SKM-1 treated with dmso at 0.1 percent for 144 hours (cell line): ENCODE results near the gene EFCAB8.

Experiments
- DNase-seq: peaks from one replicate; lab custom pipeline; 2025; ENCODE audit not compliant: unreplicated experiment; lab: John Stamatoyannopoulos, UW

EFCAB8 gene, protein sequence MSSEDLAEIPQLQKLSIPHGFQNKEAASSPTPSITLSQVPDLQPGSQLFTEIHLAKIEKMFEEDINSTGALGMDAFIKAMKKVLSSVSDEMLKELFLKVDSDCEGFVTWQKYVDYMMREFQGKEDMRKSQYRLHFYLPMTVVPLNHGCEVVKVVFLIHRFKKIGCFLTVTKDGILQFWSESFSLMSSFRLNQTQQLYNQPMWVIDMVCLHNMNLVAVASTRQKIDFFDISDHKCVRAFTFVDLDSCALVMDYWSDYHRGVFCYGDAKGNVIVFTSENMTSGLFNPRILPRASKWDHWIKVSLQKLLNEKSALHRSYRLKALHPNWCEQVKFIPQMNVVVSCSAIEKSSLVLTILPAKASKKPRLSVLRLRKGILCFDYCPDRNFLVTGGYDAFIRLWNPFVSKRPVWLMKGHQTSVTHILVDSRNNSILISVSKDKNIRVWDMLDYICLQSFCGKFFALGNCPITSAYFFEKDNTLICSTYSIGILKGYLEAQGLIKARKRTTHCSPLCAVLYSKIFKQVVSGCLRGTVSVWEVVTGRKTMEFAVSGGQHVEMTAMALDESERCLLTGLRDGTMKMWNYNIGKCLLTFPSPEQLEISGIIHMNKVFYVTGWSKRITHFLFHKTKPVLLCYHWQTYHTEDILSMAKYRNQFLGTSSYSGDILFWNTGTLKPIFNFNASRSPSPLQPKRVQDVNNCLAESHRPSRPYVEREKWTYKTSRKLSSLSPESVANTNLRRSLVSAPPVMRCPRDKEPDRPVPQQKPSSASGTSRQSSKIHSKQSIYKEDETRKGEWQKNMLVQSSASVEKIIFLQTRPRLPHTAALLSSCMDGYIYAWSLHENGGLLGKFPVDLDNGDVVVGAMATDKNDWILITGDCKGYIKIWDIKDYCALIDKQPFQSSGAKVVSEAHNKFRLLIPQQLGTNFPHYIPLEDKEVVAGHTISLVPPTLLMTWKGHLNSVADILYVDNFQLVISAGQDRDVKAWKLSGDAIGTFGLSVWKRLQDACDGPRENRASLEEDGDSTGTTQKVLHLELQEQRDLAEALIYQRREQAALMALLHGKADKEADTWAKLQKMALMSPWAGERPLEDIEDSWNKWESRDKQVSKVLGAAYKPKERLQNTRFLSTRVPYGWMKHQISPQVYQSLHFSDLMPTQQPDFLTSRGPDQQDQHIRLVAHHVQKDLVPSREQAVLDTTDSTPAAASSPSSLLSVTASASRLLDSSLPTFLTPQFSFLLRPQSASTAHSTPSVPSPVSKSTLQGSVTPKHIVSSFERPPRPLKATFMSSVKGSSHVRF

DNA sequence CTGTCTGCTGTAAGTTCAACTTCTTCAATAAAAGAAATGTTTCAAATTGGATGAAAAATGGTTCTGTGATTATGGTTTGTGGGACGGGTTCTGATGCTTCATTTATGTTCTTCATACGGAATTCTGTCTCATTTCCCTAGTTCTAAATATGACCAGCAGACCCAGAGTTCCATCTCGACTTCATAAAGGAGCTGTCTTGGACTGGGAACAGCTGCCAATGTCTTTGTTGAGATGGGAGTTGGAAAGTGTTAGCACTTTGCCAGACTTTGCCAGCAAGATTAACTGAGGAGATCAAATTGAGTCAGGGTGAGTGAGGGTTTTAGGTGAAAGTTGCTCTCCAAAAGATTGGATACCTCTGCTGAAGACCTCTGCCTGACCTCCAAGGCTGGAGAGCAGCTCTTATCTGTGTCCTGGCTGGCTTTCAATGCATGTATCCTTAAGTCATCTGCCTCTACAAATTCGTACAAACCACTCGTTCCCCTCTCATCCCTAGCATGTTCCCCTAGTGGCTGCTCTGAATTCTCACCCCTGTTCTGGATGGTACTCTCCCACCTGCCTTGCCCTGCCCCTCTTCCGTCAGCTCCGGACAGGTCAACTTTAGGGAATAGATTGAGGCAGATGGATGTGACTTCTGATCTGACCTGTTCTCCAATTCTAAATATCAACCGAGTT lies at the start of gene EFCAB8:
EFCAB8 (plus strand) TSS at position 223 of the 672 bp plus-strand sequence. CDS start 4,870 bp downstream, outside the sequence.
- DNase-seq: no peak

GRCh38 chr20:32809907-32810306 lies 48.8 kb upstream of the EFCAB8 start:
- no peak for DNase-seq

DNA sequence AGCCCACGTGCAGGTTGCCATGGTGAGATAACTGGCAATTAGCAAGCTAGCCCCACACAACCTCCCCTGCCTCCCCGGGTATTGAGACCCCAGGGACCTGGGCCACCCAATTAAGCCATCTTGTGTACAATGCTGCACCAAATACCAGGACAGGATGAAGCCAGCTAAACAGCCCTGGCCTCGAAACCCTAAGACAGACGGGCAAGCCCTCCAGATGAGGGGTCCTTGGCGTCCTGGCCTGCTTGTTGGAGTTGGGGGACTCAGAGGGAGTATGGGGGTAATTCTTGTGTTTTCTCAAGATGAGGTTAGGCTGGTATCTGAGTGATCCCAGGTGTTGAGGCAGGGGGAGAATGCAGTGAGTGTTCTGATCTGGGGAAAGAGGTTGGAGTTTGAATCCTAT lies 47.8 kb upstream of the EFCAB8 start:
- DNase-seq: no peak

GRCh38 chr20:32811886-32812285 lies 46.8 kb upstream of the EFCAB8 start:
- DNase-seq: no peak

DNA sequence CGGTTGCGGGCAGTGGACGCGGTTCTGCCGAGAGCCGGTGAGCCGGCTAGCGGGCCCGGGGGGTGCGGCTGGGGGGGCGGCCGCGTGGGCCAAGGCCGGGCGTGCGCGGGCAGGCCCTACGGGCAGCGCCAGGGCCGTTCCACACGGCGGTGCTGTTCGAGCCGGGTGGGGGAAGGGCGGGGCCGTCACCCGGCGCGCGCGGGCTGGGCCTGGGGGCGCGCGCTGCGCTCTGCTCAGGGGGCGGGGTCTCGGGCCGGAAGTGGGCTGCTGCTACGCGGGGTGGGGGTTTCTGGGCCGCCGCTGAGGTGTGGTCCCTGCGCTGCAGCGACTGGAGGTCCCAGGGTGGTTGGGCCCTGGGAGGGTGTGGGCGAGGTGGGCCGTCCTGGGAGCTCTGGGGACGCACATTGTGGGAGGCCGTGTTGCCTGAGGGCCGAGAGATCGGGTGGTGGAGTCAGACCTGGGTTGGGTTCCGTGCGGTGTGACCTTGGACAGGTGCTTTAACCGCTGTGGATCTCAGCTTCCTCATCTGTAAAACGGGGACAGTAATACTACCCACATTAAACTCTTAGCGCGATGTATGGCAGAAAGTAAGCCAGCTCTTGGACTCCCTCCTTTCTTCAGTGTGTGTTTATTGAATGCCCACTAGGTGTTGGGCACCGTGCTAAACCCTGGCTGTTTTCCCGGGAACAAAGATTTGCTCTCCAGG lies 38.6 kb upstream of the EFCAB8 start:
- DNase-seq: no peak

GRCh38 chr20:32820698-32821377 lies 37.9 kb upstream of the EFCAB8 start:
- no peak for DNase-seq

DNA sequence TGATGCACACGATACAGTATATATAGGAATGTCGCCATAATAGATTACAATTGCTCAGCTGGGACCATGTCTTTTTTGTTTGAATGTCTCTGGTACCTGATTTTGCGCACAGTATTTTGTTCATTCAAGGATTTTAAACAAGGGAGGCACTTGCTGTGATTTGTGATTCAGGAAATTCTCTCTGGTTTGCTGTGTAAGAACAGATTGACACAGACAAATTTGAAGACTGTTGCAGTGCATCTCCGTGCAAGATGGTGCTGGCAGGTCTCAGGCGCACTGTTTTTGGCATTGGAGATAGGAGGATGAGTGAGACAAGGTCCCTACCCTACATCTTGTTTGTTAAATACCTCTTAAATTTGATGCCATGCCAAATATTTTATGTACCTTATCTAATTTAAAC lies 36.5 kb upstream of the EFCAB8 start:
- no peak for DNase-seq

- peak; percentile 41 for DNase-seq
Measured at GRCh38 chr20:32823078-32823477, 35.6 kb upstream of the EFCAB8 start.

GRCh38 chr20:32823737-32824588 lies 34.8 kb upstream of the EFCAB8 start:
- DNase-seq: peak; percentile 8

DNA sequence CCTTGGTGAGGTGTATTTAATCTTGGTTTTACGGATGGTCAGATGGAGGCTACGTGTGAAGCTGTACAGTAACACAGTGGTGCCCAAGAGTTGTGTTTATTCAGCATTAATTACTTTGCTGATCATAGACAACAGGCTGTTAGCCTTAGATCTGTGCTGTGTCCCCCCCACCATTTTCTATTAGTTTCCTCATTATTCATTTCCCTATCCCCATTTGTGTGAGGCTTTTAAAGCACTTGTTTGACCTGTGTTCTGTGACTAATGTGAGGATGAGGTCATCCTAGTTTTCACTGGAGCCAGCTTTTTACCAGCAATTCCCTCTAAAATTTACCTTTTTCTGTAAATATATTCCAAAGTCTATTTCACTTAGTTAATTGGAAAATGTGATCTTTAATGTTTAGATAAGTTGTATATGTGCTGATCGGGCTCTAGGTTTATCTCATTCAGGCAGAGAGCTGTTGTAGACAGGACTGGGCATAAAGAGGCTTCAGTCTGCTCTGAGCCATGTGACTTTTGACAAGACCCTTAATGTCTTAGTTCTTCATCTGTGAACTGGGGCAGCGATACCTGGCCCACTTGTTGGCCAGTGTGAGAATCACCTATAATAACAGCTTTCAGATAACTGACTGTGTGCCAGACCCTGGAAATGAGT lies 30.6 kb upstream of the EFCAB8 start:
- no peak for DNase-seq

DNA sequence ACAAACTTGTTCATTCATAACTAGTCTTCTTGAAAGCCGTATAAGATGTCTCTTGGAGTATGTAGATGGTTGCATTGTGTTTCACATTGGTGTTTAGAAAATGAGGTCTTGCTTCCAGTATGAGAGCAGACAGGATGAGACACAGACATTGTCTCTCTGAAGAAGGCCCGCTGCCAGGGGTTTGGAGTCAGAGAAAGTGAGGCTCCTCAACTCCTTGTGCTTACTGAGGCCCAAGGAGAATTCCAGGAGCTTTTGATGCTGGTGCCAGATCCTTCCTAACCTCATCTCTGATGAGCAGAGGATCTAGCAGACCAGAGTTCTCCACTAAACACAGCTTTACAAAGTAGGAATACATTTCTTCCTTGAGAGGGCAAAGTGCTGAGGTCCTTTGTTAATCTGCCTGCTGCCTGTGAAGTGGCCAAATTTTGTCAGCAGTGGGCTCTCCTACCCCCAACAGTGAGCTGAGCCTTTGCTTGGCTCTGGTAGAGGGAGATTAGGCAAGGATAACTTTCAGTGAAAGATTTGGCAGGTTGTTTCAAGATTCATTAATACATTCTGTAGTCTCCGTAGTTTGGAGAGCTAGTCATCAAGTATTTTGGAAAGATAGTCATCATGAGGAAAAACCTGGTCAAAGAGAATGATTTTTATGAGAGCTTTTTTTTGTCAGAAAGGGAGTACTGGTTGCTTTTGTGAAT lies 29.3 kb upstream of the EFCAB8 start:
- no peak for DNase-seq

- peak; percentile 73 for DNase-seq
Measured at GRCh38 chr20:32830437-32830836, 28.3 kb upstream of the EFCAB8 start.

DNA sequence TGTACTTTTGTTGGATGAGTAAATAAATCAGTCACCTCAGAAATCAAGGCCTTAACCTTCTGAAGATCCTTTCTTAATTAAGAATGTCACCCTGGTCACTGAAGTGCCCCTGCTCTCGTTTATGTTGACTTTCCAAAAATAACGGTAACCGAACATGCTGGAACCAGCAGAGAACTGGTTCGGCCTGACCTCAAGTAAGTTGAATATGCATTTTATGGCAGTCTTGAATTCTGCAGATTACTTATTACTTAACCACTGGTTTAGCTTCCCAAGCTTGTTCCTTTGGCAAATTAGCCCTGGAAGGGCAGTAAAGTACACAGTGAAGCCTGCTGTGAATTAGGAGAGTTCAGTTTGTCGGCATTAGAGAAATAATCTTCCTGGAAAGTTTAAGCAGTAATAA lies 26.7 kb upstream of the EFCAB8 start:
- no peak for DNase-seq

GRCh38 chr20:32832664-32833063 lies 26.1 kb upstream of the EFCAB8 start:
- no peak for DNase-seq

DNA sequence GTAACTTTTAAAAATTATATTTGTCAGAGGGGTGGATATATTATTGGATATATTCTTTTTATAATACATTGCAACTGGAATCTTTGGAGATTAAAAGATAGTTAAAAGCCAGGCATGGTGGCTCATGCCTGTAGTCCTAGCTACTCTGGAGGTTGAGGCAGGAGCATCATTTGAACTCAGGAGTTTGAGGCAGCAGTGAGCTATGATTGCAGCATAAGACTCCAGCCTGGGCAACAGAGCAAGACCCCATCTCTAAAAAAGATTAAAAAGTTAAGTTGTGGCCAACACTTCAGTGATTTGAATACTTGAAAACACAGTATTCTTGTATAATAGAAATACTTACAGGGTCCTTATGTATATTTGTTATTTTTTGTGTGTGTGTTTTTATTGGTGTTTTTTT lies 23.8 kb upstream of the EFCAB8 start:
- no peak for DNase-seq

- no peak for DNase-seq
Measured at GRCh38 chr20:32837157-32837556, 21.6 kb upstream of the EFCAB8 start.

GRCh38 chr20:32839227-32839981 lies 19.3 kb upstream of the EFCAB8 start:
- no peak for DNase-seq
